H1 (cell line): ENCODE results near the gene TRIM10.

Experiments
- CEBPB ChIP-seq: IDR thresholded peaks from 2 replicates; pipeline ENCODE4 v1.6.1; 2012; ENCODE audit warnings: low read depth, low read length
- CHD2 ChIP-seq: IDR thresholded peaks from 2 replicates; pipeline ENCODE4 v1.6.1; 2012; ENCODE audit warnings: low read length, improper control_type of control experiment
- EP300 ChIP-seq, 2 experiments: IDR thresholded peaks; 1 replicate in 1 of 2; 2 replicates in 1 of 2; pipeline ENCODE4 v1.6.1; 2011 to 2012; ENCODE audit warnings: low read depth in 2 of 2, low read length in 2 of 2, mild to moderate bottlenecking in 2 of 2, borderline replicate concordance in 1 of 2, inconsistent platforms in 1 of 2, moderate library complexity in 1 of 2
- HDAC2 ChIP-seq, 2 experiments: fragments of 300-600 bp in 1 of 2; sonication (generic) in 1 of 2; IDR thresholded peaks; 2 replicates each; pipeline ENCODE4 v1.6.1; 2011 to 2012; ENCODE audit warnings: low read depth in 2 of 2, low read length in 2 of 2, mild to moderate bottlenecking in 2 of 2, moderate library complexity in 2 of 2, borderline replicate concordance in 1 of 2, inconsistent platforms in 1 of 2
- JUND ChIP-seq: IDR thresholded peaks from 2 replicates; pipeline ENCODE4 v1.6.1; 2011; ENCODE audit warnings: mild to moderate bottlenecking, improper control_type of control experiment, low read length
- KDM1A ChIP-seq: fragments of 200-600, 300-600 bp; sonication (generic); IDR thresholded peaks from 2 replicates; pipeline ENCODE4 v1.7.1; 2016; ENCODE audit warnings: mild to moderate bottlenecking, low read length, borderline replicate concordance
- POLR2A ChIP-seq, 2 experiments: IDR thresholded peaks; 1 replicate in 1 of 2; 2 replicates in 1 of 2; pipeline ENCODE4 v1.6.1; 2011; ENCODE audit warnings: low read depth in 2 of 2, low read length in 2 of 2, mild to moderate bottlenecking in 2 of 2; ENCODE audit errors: control extremely low read depth in 1 of 2
- ZNF274 ChIP-seq: IDR thresholded peaks from 2 replicates; pipeline ENCODE4 v1.7.0; 2012; ENCODE audit warnings: low read length, borderline replicate concordance; ENCODE audit errors: extremely low read depth
- TF ChIP-seq, protein P1 (sequence below), 3 experiments: IDR thresholded peaks; 1 replicate in 2 of 3; 2 replicates in 1 of 3; pipeline versions ENCODE4 v1.5.1 to v1.6.1; 2011; ENCODE audit warnings: low read length in 3 of 3, mild to moderate bottlenecking in 3 of 3, inconsistent platforms in 2 of 3, low read depth in 1 of 3, moderate library complexity in 1 of 3; ENCODE audit not compliant: insufficient read depth in 1 of 3; ENCODE audit errors: control extremely low read depth in 1 of 3

DNA sequence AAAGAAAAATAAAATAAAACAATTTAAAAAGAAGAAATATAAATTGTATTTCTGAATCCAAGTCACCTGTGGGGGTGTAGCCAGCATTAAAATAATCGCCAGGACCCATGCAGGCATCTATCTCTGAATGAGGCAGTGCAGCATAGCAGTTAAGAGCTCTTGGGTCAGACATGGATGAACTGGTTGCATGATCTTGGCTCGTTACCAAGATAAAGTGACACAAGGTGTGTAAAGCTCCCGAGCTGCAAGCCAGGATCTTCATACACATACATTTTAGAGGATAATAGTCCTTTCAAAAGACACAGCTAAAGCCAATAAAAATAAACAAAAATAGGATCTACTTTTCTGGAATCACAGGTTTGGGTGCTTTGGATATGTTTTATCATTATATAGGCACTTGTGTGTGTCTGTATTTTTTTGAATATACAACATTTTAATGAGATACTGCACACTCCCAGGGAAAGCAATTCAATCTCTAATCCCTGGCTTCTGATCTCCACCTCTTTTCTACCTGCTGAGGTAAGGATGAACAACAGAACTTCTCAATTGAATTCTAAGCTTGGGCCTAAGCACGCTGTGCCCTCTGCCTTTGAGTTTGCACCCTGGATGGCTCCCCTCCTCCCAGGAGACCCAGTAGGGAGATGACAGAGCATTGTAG is 8.9 kb downstream of the TRIM10 start:
- TF ChIP-seq ZNF274 = no peak
- no peak for TF ChIP-seq POLR2A (IDR thresholded peaks at IDR 0.05; ENCODE audit: control extremely low read depth in 1 of 2, low read depth in 2 of 2, low read length in 2 of 2)
- no peak for TF ChIP-seq EP300 (IDR thresholded peaks at IDR 0.05; ENCODE audit: borderline replicate concordance in 1 of 2, low read depth in 2 of 2, low read length in 2 of 2)
- no peak for TF ChIP-seq KDM1A
- TF ChIP-seq, protein P1, sequence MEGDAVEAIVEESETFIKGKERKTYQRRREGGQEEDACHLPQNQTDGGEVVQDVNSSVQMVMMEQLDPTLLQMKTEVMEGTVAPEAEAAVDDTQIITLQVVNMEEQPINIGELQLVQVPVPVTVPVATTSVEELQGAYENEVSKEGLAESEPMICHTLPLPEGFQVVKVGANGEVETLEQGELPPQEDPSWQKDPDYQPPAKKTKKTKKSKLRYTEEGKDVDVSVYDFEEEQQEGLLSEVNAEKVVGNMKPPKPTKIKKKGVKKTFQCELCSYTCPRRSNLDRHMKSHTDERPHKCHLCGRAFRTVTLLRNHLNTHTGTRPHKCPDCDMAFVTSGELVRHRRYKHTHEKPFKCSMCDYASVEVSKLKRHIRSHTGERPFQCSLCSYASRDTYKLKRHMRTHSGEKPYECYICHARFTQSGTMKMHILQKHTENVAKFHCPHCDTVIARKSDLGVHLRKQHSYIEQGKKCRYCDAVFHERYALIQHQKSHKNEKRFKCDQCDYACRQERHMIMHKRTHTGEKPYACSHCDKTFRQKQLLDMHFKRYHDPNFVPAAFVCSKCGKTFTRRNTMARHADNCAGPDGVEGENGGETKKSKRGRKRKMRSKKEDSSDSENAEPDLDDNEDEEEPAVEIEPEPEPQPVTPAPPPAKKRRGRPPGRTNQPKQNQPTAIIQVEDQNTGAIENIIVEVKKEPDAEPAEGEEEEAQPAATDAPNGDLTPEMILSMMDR (IDR thresholded peaks at IDR 0.05; ENCODE audit: control extremely low read depth in 1 of 3, insufficient read depth in 1 of 3, low read depth in 1 of 3, low read length in 3 of 3) = no peak
- no peak for TF ChIP-seq HDAC2 (IDR thresholded peaks at IDR 0.05; ENCODE audit: borderline replicate concordance in 1 of 2, low read depth in 2 of 2, low read length in 2 of 2)
- TF ChIP-seq CEBPB = no peak
- no peak for TF ChIP-seq JUND
- TF ChIP-seq CHD2 = no peak
